Measurements from ENCODE around the gene LRRC59. TPM values are rescaled to one million over a fixed set of nuclear protein-coding genes. Genes with fewer than 3 reads are reported as not detected.
"Not testable (repeated sequence)": the region's sequence is repeated elsewhere in the genome, so short reads cannot be mapped to it uniquely, and the experiment has no call there.

The LRRC59 gene
- total RNA-seq, 4 donors from 2014 or later, result 16.5 to 58.0 (median 39.0) TPM

GRCh38 chr17:50414808-50415207 lies 17.5 kb upstream of the LRRC59 start:
- Histone ChIP-seq H3K36me3 (no peaks in the 10 kb centered on the region), H3K27me3 (no peaks in the 10 kb centered on the region), H3K9me3 (no peaks in the 10 kb centered on the region), H3K27ac (no peak overlapping the region), H3K4me3 (no peak overlapping the region), H3K4me1 (no peaks in the 10 kb centered on the region)
- 80% methylated on average over 3 of the region's 3 CpGs for WGBS
- TF ChIP-seq POLR2AphosphoS5 (IDR thresholded peaks at IDR 0.05) (no peak), EP300 (IDR thresholded peaks at IDR 0.05) (no peak), POLR2A (IDR thresholded peaks at IDR 0.05) (no peak)
- TF ChIP-seq, protein P1, sequence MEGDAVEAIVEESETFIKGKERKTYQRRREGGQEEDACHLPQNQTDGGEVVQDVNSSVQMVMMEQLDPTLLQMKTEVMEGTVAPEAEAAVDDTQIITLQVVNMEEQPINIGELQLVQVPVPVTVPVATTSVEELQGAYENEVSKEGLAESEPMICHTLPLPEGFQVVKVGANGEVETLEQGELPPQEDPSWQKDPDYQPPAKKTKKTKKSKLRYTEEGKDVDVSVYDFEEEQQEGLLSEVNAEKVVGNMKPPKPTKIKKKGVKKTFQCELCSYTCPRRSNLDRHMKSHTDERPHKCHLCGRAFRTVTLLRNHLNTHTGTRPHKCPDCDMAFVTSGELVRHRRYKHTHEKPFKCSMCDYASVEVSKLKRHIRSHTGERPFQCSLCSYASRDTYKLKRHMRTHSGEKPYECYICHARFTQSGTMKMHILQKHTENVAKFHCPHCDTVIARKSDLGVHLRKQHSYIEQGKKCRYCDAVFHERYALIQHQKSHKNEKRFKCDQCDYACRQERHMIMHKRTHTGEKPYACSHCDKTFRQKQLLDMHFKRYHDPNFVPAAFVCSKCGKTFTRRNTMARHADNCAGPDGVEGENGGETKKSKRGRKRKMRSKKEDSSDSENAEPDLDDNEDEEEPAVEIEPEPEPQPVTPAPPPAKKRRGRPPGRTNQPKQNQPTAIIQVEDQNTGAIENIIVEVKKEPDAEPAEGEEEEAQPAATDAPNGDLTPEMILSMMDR (IDR thresholded peaks at IDR 0.05), result no peak
- DNase-seq (ENCODE audit: low spot score in 2 of 2), result no peak

- Histone ChIP-seq H3K36me3 (no peaks in the 10 kb centered on the region), H3K4me1 (no peaks in the 10 kb centered on the region), H3K4me3 (no peak overlapping the region), H3K27me3 (no peaks in the 10 kb centered on the region), H3K27ac (no peak overlapping the region), H3K9me3 (no peaks in the 10 kb centered on the region)
- 84% methylated on average over 4 of the region's 4 CpGs for WGBS
- TF ChIP-seq POLR2AphosphoS5 (IDR thresholded peaks at IDR 0.05) (no peak), EP300 (IDR thresholded peaks at IDR 0.05) (no peak), POLR2A (IDR thresholded peaks at IDR 0.05) (no peak)
- TF ChIP-seq, protein P1 (IDR thresholded peaks at IDR 0.05), result no peak
- no peak for DNase-seq (ENCODE audit: low spot score in 2 of 2)
These were observed 14.9 kb upstream of the LRRC59 start for GRCh38 chr17:50412188-50412732.

GRCh38 chr17:50407921-50408320 lies 10.6 kb upstream of the LRRC59 start:
- no peak for DNase-seq (ENCODE audit: low spot score in 2 of 2)
- WGBS, result 97% methylated on average over 4 of the region's 4 CpGs
- Histone ChIP-seq H3K36me3 (no peaks in the 10 kb centered on the region), H3K9me3 (no peaks in the 10 kb centered on the region), H3K4me1 (no peaks in the 10 kb centered on the region), H3K4me3 (no peak overlapping the region), H3K27ac (no peak overlapping the region), H3K27me3 (no peaks in the 10 kb centered on the region)
- TF ChIP-seq EP300 (IDR thresholded peaks at IDR 0.05) (no peak), POLR2AphosphoS5 (IDR thresholded peaks at IDR 0.05) (no peak)
- TF ChIP-seq, protein P1 (IDR thresholded peaks at IDR 0.05), result no peak

GRCh38 chr17:50406578-50406977 lies 9.3 kb upstream of the LRRC59 start:
- 79% methylated on average over 5 of the region's 5 CpGs for WGBS
- H3K27ac ChIP-seq, result no peak overlapping the region

DNA sequence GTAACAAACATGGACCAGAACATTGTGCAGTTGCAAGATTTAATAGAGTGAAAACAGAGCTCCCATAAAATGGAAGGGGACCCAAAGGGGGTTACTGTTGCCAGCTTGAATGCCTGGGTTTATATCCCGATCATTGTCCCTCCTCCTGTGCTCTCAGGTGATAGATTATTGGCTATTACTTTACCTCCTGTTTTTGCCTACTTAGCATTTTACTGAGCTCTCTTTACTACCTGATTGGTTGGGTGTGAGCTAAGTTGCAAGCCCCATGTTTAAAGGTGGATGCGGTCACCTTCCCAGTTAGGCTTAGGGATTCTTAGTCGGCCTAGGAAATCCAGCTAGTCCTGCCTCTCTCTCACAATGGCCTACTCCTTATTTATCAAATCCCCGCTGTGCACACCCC lies 8.0 kb upstream of the LRRC59 start:
- H3K4me3 ChIP-seq; H3K27ac ChIP-seq; DNase-seq (ENCODE audit: low spot score in 2 of 2); H3K36me3 ChIP-seq; H3K9me3 ChIP-seq; H3K27me3 ChIP-seq; H3K4me1 ChIP-seq: not testable (repeated sequence)
- WGBS, result 94% methylated on average over 4 of the region's 4 CpGs

More at GRCh38 chr17:50406578-50406977, 9.3 kb upstream of the LRRC59 start:
- H3K4me3 ChIP-seq, result no peak overlapping the region
- TF ChIP-seq, protein P1 (IDR thresholded peaks at IDR 0.05), result no peak
- TF ChIP-seq POLR2A (IDR thresholded peaks at IDR 0.05) (no peak), EP300 (IDR thresholded peaks at IDR 0.05) (no peak), POLR2AphosphoS5 (IDR thresholded peaks at IDR 0.05) (no peak)
- H3K27me3 ChIP-seq, result no peaks in the 10 kb centered on the region
- no peak for DNase-seq (ENCODE audit: low spot score in 2 of 2)
- H3K4me1 ChIP-seq, result no peaks in the 10 kb centered on the region
- no peaks in the 10 kb centered on the region for H3K9me3 ChIP-seq
- H3K36me3 ChIP-seq, result no peaks in the 10 kb centered on the region

DNA sequence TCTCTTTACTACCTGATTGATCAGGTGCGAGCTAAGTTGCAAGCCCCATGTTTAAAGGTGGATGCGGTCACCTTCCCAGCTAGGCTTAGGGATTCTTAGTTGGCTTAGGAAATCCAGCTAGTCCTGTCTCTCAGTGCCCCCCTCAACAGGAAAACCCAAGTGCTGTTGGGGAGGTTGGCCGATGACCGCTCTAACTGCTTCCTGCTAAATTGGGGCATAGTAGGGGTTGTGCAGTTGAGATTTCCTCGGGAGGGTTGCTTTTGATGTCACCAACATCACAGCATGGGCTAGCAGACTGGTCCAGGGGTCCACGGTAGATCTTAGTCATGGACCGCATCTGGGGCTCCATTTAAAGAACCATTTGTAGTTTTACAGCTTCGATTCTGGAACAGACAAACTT lies 2.3 kb upstream of the LRRC59 start:
- not testable (repeated sequence) for H3K27me3 ChIP-seq; H3K4me3 ChIP-seq; DNase-seq (ENCODE audit: low spot score in 2 of 2); H3K36me3 ChIP-seq; H3K9me3 ChIP-seq; H3K27ac ChIP-seq
- 97% methylated on average over 8 of the region's 8 CpGs for WGBS
- peaks cover 28% of the 10 kb centered on the region for H3K4me1 ChIP-seq

DNA sequence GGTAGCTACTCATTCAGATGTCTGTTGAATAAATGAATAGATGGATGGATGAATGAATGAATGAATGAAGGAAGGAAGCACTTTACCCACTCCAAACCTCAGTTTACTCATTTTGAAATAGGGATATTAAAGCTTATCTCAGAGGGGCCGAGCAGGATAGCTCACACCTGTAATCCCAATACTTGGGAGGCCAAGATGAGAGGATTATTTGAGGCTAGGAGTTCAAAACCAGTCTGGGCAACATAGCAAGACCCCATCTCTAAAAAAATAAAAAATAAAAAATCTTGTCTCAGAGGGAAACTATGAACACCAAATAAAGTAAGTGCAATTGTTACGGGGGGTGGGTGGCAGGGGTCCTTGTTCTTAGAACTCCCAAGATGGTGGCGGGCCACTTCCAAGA lies 1.3 kb upstream of the LRRC59 start:
- H3K27me3 ChIP-seq; H3K27ac ChIP-seq; H3K36me3 ChIP-seq; DNase-seq (ENCODE audit: low spot score in 2 of 2); H3K9me3 ChIP-seq; H3K4me3 ChIP-seq: not testable (repeated sequence)
- WGBS, result 93% methylated on average over 3 of the region's 3 CpGs
- peaks cover 28% of the 10 kb centered on the region for H3K4me1 ChIP-seq

All from suprapubic skin (tissue), 4 donors.